HG03575 (cell line): ENCODE measurements around the gene TXNDC11.

Source experiments
- ATAC-seq: cut with Tn5 transposase; IDR thresholded peaks from one replicate; pipeline ENCODE4 v1.9.1; 2021; ENCODE audit not compliant: unreplicated experiment, insufficient number of reproducible peaks, low FRiP score; ENCODE audit errors: extremely low read depth

Gene TXNDC11

DNA sequence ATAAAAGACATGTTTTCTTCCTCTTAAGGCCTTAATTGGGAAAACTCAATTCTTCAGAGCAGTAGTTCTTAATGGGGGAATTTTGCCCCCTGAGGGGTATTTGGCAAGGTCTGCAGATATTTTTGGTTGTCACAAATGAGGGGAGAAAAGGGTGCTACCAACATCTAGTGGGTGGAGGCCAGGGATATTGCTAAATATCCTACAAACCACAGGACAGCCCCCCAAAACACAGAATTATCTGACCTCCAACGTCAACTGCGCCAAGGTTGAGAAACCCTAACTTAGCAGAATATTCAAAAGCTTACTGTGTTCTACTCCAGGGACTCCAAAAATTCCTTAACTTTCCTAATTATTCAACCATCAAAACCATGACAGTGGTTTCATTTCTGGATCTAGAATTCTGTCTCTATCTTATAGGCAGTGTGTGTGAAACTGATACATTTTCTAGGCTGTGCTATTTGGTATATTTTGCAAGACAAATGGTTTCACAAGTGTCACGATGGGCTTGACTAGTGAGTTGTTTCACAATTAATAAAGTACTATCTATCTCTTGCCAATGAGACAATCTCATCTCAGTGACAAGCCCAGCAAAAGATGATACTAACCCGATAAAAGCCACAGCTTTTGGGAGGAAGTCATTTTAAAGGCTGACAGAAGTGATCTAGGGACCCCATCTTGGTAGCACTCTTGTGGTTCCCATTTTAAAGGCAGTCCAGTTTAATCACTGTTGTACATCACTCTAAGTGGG lies 14.7 kb downstream of the TXNDC11 start:
- ATAC-seq = no peak

DNA sequence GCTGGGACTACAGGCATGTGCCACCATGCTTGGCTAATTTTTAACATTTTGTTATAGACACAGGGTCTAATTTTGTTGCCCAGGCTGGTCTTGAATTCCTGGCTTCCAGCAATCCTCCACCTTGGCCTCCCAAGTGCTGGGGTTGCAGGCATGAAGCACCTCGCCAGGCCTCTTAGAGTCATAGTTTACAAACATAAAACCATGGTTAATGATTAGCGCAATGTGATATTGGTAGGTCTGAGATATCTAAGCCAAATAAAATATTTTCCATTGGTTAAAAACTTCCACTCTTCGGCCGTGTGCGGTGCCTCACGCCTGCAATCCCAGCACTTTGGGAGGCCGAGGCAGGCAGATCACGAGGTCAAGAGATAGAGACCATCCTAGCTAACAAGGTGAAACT lies 16.6 kb downstream of the TXNDC11 start:
- no peak for ATAC-seq

DNA sequence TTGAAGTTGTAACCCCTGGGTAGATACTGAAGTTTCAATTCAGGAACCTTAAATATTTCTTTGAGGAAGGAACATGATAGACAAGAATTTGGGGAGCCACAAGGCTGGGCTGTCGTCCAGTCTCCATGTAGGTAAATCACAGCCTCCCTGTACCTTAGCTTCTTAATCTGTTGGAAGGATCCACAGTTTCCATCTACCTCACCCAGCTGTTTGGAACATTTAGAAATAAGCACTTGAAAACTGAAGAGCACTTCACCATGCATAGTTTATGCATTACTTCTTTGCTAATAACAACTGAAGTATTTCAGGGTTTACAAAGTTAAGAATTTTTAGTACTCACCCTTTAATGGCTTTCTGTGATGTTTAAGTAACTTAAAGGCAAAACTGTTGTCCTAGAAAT lies 17.2 kb downstream of the TXNDC11 start:
- no peak for ATAC-seq

DNA sequence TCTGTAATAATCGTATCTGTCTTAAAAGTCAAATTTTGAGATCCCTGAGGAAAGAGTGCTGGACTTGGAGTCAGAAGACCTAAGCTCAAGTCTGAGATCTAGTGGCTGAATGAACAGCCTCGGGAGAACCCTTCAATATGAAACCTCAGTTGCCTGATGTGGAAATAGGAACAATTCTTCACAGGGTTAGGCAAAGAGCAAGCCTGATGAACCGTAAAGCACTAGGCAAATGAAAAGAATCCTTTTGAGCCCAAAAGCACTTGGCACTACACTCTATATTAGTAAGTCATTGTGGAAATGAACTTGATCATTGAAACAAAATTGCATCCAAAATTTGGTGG lies 20.2 kb downstream of the TXNDC11 start:
- no peak for ATAC-seq

DNA sequence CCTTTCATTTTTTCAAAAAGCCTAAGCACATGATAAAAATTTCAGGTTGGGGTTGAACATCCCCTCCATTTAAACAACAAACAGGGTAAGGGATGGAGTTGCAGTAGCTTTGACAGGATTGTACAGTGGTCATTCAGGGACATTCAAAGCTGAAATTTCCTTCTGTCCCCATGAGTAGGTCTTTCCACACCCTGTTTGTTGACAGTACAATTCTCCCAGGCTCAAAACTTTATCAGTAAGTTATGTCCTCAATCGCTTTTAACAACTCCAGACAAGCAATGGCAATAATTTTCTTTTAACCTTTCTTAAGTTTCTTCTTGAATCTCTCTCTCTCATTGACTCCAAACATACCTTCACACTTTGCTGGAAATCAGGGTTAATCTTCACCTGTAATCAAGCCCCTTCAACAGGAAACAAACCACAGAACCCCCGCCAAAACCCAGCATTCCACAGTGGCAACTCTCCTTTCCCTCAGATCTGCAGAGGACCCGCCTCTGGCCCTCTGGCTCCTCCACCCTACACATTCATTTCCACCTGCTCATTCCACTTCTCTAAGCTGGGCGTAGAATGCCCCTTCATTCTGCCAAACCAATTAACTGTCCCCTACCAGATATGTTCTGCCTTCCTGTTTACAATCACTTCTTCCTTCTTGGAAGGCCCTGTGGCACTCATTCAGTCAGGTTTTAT lies 20.7 kb downstream of the TXNDC11 start:
- ATAC-seq = no peak

DNA sequence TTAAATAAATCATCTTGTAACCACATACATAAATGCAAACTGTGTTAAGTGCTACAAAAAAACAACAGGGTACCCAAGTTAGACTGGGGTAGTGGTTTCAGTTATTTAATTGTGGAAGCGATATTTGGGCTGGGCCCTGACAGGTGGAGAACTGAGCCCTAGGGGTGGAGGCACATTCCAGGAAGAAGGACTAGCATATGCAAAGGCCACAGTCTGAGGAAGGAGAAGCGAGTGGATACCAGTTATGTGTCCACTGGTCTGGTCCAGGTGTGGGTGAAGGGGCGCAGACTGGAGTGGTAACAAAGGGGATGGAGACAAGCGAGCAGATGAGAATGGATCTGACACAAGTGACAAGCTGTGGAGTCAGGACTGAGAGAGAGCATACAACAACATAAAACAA lies 22.9 kb downstream of the TXNDC11 start:
- ATAC-seq = no peak

DNA sequence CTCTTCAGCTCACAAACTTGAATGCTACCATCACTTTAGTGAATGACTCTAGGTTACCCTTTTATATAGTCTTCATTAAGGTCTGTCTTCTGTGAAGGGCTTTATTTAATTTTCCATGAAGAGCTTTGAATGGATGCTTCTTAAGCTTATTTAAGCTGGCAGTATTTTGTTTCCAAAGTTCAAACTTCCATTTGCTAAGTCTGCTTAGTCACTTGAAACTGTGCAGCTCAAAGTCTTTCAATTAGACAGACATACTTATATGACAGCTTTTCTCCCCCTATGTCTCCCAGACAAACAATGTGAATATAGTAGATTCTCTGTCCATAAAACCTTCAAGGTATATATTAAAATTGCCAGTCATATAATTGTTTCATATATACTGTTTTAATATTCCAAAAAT lies 23.5 kb downstream of the TXNDC11 start:
- ATAC-seq = no peak

DNA sequence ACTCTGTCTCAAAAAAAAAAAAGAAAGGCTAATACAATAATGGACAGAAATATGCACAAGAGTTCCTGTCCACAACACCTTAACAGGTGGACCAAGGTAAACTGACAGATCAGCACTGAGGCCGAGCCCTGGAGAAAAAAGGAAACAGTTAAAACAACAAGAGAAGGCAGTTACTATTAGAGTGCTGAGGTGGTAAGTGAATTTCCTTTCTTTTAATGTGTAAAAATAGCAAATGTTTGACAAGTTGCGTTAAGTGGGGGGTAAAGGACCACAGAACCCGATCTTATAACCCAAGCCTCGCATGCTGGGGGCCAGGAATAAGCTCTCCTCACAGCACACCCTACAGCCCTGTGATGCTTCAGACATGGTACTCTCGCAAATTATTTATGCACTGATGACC lies 24.8 kb downstream of the TXNDC11 start:
- no peak for ATAC-seq

DNA sequence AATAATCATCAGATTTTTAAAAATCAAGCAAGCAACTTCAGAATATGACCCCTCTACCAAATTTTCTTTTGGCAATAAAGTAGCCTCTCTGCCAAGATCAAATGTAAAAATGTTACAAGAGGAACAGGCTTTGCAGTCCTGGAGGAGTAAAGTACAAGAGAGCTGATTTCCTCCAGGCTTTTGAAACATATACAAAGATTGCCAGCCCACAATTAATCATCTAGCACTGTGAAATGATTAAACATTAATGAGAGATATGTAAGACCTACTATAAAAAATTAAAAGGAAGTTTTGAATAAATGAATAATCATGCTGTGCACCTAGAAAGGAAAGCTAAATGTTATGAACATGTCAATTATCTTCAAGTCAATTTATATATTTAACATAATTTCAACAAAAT lies 26.3 kb downstream of the TXNDC11 start:
- ATAC-seq = no peak

DNA sequence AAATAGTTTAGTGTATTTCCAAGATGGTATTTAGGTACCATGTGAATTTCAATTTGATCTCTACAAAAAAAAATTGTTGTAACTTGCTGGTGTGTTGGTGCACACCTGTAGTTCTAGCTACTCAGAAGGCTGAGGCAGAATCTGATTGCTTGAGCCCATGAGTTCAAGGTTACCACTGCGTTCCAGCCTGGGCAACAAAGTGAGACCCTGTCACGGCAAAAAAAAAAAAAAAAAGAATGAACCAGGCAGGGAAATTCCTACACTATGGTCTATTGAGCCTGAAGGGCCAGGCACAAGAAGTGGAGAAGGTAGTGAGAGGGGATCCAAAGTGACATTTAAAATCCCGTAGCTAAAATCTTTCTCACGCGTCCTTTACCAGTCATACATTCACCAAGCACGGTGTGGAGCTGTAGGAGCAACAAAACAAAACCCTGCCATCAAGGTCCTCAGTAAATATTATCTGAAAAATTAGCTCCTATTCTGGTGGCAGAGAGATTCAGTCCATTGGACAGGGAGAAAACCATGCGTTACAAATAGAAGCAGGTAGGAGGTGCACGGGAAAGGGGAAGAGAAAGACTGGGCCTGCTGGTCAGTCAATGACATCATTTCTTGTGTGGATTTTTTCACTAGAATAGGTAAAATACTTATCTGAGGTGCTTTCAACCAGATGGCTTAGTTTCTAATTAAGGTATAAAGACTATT lies 27.3 kb downstream of the TXNDC11 start:
- ATAC-seq = no peak

DNA sequence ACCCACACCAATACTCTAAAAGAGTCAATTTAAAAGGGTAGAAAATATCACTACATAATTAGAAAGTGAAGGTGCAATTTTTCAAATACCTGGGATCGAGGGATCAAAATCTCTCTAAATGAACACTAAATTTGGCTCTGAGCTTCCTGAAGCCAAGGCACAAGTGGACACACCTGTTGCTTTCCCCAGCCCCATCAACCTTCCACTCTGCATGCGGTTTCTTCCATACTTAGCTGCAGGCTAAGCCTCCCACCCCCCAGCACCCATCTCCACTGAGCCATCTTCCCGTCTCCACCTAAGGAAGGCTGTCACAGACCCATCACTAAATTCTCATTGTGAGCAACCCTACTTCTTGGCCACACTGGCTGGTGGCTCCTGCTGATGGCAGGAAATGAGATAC lies 30.5 kb downstream of the TXNDC11 start:
- ATAC-seq = no peak

DNA sequence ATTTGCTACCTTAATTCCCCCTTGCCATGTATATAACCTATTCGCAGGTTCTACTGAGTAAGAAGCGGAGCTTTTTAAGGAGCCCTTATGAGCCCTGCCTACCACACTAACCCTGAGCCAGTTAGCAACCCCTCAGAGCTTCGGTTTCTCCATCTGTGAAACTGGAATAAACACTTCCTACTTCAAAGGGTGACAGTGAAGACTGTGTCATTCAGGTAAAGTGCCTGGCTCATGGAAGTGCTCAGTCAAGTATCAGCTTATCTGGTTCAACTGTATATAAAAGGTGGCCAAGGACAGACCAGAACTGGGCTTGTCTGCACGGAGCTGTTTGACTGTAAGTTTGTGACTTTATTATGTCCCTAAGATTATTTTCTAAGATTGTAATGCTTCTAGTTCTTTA lies 31.0 kb downstream of the TXNDC11 start:
- no peak for ATAC-seq

DNA sequence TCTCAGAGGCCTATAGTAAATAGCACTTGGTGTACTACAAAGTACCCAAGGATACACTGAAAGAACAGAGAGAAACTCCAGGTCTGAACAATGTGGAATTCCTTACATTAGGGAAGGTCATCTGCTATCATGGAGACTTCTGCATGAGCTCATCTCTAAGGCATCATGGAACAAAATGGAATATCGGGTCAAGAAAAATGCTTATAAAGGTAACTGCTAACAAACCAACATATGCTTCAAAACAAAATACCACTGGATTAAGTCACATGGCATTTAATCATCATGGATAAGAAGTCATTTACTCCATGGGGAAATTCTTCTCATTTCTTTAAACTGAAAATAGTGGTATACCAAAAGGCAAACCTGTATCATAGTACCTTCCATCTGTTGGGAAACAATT lies 34.2 kb downstream of the TXNDC11 start:
- ATAC-seq = no peak

DNA sequence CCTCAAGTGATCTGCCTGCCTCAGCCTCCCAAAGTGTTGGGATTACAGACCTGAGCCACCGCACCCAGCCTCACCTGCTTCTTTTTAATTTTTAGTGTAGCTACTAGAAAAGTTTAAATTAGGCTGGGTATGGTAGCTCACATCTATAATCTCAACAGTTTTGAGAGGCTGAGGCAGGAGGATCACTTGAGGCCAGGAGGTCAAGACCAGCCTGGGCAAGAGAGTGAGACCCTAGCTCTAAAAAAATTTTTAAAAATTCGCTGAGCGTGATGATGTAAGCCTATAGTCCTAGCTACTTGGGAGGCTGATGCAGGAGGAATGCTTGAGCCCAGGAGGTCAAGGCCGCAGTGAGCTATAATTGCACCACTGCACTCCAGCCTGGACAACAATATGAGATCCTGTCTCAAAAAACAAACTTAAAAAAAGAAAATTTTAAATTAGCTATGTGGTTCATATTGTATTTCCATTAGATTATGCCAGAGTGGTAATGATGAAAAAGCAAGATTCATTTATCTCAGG lies 34.9 kb downstream of the TXNDC11 start:
- ATAC-seq = no peak

DNA sequence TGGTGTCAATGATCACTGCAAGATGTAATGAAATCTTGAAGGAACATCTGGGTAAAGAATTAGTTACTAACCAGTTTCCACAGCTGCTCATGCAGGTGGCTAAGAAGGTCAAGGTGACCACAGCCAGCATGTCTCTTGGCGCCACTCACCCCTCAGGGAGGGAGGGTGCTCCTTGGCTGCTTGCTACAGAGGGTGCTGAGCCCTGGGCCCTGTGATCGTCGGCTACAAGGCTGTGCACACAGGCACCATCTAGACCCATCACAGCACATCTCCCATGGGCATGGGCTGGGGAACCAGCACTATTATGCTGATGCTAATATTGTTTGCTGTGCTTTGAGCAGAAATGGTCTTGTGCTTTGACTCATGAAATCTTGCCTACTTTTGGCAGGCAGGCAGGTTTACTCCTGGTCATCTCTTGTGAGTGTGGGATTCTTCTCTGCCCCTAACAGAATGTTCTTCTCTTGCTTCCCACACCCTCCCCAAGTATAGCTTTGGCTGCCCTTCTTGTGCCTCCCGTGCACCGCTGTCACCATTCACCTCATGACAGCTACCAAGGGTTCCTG lies 36.4 kb downstream of the TXNDC11 start:
- ATAC-seq = no peak

DNA sequence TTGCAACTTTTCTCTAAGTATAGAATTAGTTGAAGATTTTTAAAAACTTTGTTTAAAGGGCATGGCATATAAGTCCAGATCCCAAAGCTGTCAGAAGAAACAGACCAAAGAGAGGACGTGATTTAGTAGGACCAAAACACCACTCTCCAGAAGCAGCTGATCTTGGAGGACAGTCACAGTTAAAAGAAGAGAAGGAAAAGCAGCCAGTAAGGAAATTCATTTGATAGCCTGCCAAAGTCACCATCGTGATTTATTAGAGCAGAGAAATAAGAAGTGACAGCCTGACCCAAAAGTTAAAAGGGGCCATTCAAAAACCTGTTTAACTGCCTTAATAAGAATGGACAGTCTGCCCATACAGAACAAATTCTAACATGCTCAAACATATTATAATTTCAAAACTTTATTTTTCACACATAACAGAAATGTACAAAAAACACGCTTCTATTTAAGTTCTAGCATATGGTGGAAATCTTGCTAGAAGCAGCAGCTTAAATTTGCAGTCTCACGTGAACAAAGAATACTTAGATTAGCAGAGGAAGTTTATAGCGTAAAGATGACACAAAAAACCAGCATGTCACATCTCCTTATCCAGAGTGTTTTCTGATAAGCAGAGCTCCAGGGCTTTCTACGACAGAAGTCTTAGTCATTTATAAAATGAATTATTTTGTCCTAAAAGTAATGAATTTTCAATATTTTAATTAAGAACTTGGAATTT lies 37.2 kb downstream of the TXNDC11 start:
- ATAC-seq = no peak

DNA sequence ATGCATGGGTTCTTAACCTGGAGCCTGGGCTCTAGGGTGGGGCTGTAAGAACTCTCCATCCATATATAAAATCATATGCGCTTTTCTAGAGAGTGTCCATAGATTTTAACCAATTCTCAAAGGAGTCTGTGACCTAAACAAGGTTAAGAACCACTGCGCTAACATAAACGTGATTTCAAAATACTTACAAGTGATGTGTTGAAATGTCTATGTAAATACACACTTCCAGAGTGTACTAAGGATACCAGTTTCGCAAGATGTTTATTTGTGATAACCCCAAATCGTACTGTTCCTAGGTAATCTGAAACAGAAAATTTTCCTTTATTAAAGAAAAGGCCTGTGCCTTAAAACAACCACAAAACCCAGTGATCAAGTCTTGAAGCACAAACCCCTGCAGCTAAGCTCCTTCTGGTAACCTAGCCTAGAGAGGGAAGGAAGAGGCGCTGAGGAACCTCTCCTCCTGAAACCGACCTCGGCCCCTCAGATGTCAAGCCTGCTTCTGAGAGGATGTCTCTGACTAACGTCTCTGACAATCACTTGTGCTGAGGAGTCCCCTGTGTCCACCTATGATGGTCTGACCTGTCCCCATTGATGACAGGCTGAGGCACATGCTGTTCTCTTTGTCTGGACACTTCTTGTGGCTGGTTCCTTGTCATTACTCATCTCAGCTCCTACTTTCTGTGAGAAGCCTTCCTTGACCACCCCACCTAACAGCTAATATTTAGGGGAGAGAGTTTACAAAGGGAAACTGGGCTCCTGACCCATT lies 42.2 kb downstream of the TXNDC11 start:
- ATAC-seq = no peak

DNA sequence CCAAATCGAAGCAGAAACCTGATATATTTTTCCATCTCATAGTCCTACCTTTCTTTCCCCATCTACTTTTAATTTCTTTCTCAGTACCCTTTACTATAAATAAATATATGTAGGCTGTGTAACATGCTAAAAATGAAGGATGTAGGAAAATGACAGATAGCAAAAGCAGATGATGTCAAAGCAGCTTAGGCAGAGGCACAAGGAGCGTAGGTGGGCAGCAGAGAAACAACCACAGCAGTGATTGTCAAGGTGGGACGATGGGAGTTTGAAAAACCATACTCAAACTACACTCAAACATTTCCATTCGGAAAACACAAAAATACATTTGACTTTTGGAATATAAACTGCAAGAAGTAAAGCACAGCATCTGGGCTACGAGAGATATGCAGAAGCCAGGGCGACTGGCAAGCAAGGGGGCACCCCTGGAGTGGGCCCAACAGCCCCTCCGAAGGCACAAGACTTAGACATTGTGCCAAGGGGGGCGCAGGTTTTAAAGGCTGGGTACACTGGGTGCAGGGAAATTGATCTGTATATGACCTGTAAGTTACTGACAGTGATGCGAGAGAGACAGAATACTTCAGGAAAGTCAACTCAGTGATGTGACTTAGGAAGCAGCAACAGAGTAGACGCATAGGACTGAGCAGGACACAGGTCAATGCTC lies 43.3 kb downstream of the TXNDC11 start:
- no peak for ATAC-seq
